ENCODE results near the gene SLC19A3. TPM values are rescaled to one million over a fixed set of nuclear protein-coding genes. Genes with fewer than 3 reads are reported as not detected.

Gene SLC19A3
- total and polyA plus RNA-seq, 2 donors (not counting 3 experiments of a cell fraction or from before 2014, with no cell fraction given): 0.01 TPM; not detected in 1

DNA sequence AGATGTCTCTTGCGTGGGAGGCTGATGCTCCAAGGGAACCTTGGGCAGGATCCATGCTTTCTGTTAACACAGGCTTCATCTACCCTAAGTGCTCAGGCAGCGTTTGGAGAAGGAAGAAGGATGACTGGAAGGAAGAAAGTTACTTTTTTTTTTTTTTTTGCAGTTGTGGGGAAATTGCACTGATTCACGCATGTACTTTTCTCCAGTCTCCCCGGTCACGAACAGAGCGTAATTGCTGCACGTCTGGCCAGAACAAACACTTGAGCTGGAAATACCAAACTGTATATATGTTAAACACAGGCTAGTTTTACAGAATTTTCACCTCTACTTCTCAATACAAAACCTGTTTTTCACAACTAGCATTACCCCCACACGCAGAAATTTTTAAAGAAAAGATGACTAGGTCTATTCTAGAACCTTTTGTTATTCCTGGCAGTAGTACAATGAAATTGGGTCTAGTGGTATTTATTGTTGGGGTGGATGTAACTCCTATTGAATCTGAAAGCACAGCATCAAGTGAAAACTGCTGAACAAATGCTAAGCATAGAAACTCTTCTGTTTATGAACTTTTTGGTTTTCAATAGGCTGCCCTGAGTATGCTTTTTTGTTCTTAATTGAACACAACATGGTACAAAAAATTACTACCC, 60.5 kb downstream of the SLC19A3 start:
- intact Hi-C loops (cut with micrococcal nuclease) (no loop called here), dilution Hi-C loops (cut with MboI; ENCODE audit: extremely low pct_ligation_motif_present, low sequenced_read_pairs) (no loop called here)
- POLR2A ChIA-PET: no interaction called here
- no peak overlapping the region for H3K4me2 ChIP-seq (ENCODE audit: insufficient read depth, low read length)
- TF ChIP-seq POLR2AphosphoS5 (IDR thresholded peaks at IDR 0.05; ENCODE audit: insufficient read depth, low read depth, low read length): no peak
- no peaks in the 10 kb centered on the region for H4K20me1 ChIP-seq (replicated peaks; ENCODE audit: control insufficient read depth, extremely low read depth, insufficient read depth, low read length)
- H3K9me3 ChIP-seq (replicated peaks; ENCODE audit: control insufficient read depth, insufficient read depth, low read length): no peaks in the 10 kb centered on the region
- no peaks in the 10 kb centered on the region for H3K36me3 ChIP-seq (ENCODE audit: control insufficient read depth in 2 of 2, extremely low read depth in 1 of 2, insufficient read depth in 2 of 2, low read length in 2 of 2)
- CTCF ChIA-PET: interaction anchor here (0.8 to 5.3 kb wide), 30 partner anchors 7 to 1930 kb away, joined by 3 to 105 read pairs (median 6); partner anchors contain the start of gene DAW1
- H3K4me1 ChIP-seq (ENCODE audit: control insufficient read depth, extremely low read depth, insufficient read depth, low read length): no peaks in the 10 kb centered on the region
- peaks cover 0 to 4% of the 10 kb centered on the region in 2 experiments for H3K27me3 ChIP-seq (ENCODE audit: control insufficient read depth in 2 of 2, insufficient read depth in 2 of 2, low read length in 2 of 2)
- no peaks in the 10 kb centered on the region for H3K9me1 ChIP-seq (replicated peaks; ENCODE audit: control insufficient read depth, extremely low read depth, insufficient read depth, low read length)
- no peak overlapping the region for H2AFZ ChIP-seq (ENCODE audit: low read depth, low read length)
- no peak for DNase-seq (ENCODE audit: low read depth, low spot score)
- BruUV-seq (replicated peaks): no TSS peak
- no peak overlapping the region for H3K27ac ChIP-seq (ENCODE audit: insufficient read depth, low read depth, low read length)
- no peaks in the 10 kb centered on the region for H3K79me2 ChIP-seq (ENCODE audit: control insufficient read depth, insufficient read depth, low read length)
- no peak for FAIRE-seq
- no peak overlapping the region for H3K4me3 ChIP-seq (replicated peaks in 1 of 3; ENCODE audit: insufficient read depth in 1 of 3, low read depth in 1 of 3, low read length in 3 of 3)
- H3K9ac ChIP-seq (replicated peaks; ENCODE audit: extremely low read depth, insufficient read depth, low read length): no peak overlapping the region

DNA sequence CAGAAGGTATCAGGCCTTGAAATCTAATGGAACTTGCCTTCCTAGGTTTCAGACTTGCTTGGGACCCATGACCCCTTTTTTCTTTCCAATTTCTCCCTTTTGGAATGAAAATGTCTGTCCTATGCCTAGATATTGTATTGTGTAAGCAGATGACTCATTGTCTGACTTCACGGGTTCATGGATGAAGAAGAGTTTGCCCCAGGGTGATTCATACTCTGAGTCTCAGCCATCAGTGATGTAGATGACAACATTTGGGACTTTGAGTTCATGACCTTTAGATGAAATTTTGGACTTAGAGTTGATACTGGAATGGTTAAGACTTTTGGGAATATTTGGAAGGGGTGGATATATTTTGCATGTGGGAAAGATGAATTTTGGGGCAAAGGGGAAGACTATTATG, 62.4 kb downstream of the SLC19A3 start:
- dilution Hi-C loops (cut with MboI; ENCODE audit: extremely low pct_ligation_motif_present, low sequenced_read_pairs): no loop called here
- peak; percentile 8 for FAIRE-seq
- Histone ChIP-seq H3K4me1 (ENCODE audit: control insufficient read depth, extremely low read depth, insufficient read depth, low read length) (no peaks in the 10 kb centered on the region), H3K9me3 (replicated peaks; ENCODE audit: control insufficient read depth, insufficient read depth, low read length) (no peaks in the 10 kb centered on the region), H3K79me2 (ENCODE audit: control insufficient read depth, insufficient read depth, low read length) (no peaks in the 10 kb centered on the region), H3K4me3 (replicated peaks in 1 of 3; ENCODE audit: insufficient read depth in 1 of 3, low read depth in 1 of 3, low read length in 3 of 3) (no peak overlapping the region), H3K9ac (replicated peaks; ENCODE audit: extremely low read depth, insufficient read depth, low read length) (no peak overlapping the region), H4K20me1 (replicated peaks; ENCODE audit: control insufficient read depth, extremely low read depth, insufficient read depth, low read length) (no peaks in the 10 kb centered on the region), H3K4me2 (ENCODE audit: insufficient read depth, low read length) (no peak overlapping the region), H3K27ac (ENCODE audit: insufficient read depth, low read depth, low read length) (no peak overlapping the region), H3K27me3 (ENCODE audit: control insufficient read depth in 2 of 2, insufficient read depth in 2 of 2, low read length in 2 of 2) (peaks cover 0 to 4% of the 10 kb centered on the region in 2 experiments), H2AFZ (ENCODE audit: low read depth, low read length) (no peak overlapping the region), H3K36me3 (ENCODE audit: control insufficient read depth in 2 of 2, extremely low read depth in 1 of 2, insufficient read depth in 2 of 2, low read length in 2 of 2) (no peaks in the 10 kb centered on the region), H3K9me1 (replicated peaks; ENCODE audit: control insufficient read depth, extremely low read depth, insufficient read depth, low read length) (no peaks in the 10 kb centered on the region)
- intact Hi-C loops (cut with micrococcal nuclease): no loop called here
- POLR2A ChIA-PET: no interaction called here
- CTCF ChIA-PET: interaction anchor here (5.3 kb wide), 1 partner anchor 111 kb away, joined by 105 read pairs; no protein-coding TSS in a partner anchor
- TF ChIP-seq, protein P1, sequence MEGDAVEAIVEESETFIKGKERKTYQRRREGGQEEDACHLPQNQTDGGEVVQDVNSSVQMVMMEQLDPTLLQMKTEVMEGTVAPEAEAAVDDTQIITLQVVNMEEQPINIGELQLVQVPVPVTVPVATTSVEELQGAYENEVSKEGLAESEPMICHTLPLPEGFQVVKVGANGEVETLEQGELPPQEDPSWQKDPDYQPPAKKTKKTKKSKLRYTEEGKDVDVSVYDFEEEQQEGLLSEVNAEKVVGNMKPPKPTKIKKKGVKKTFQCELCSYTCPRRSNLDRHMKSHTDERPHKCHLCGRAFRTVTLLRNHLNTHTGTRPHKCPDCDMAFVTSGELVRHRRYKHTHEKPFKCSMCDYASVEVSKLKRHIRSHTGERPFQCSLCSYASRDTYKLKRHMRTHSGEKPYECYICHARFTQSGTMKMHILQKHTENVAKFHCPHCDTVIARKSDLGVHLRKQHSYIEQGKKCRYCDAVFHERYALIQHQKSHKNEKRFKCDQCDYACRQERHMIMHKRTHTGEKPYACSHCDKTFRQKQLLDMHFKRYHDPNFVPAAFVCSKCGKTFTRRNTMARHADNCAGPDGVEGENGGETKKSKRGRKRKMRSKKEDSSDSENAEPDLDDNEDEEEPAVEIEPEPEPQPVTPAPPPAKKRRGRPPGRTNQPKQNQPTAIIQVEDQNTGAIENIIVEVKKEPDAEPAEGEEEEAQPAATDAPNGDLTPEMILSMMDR (IDR thresholded peaks at IDR 0.05; ENCODE audit: extremely low read depth in 1 of 2, insufficient read depth in 1 of 2, low read depth in 1 of 2, low read length in 2 of 2): no peak
- TF ChIP-seq FOS (IDR thresholded peaks at IDR 0.05; ENCODE audit: borderline replicate concordance, insufficient read depth, low read length) (peak; percentile 97), JUN (IDR thresholded peaks at IDR 0.05; ENCODE audit: borderline replicate concordance, insufficient read depth, insufficient read length, low read depth) (peak; percentile 63)
- DNase-seq (ENCODE audit: low read depth, low spot score): peak; percentile 44
- BruUV-seq (replicated peaks): no TSS peak

All from endothelial cell of umbilical vein (primary cell).